SHP77 (cell line): ENCODE results near the gene IGFL2.
"Not testable (repeated sequence)": the region's sequence is repeated elsewhere in the genome, so short reads cannot be mapped to it uniquely, and the experiment has no call there.

Experiments
- DNase-seq, 2 experiments: peaks; one replicate each; lab custom pipeline; 2025; lab: John Stamatoyannopoulos, UW

IGFL2 gene

GRCh38 chr19:46147791-46148288, at the start of gene IGFL2:
TSS of gene IGFL2 (plus strand) at chr19:46148238. CDS start at chr19:46148279, 41 bp downstream.
- no peak for DNase-seq

DNA sequence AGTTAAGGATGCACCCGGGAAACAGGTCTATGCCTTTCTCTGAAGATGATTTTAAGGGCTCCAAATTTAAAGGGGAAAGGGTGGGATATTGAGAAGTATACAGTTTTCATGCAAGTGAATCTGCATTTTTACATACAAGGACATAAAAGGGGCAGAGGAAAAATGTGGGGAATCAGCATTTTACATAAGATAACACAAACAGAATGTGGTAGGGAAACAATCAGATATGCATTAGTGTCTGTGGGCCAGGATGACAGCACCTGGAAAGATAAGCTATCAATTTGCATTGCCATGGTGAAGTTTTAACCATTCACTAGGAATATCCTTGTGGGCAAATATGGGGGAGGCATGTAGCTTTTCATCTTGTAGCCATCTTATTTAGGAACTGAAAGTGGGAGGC, 47.7 kb upstream of the IGFL2 start:
- DNase-seq: no peak

DNA sequence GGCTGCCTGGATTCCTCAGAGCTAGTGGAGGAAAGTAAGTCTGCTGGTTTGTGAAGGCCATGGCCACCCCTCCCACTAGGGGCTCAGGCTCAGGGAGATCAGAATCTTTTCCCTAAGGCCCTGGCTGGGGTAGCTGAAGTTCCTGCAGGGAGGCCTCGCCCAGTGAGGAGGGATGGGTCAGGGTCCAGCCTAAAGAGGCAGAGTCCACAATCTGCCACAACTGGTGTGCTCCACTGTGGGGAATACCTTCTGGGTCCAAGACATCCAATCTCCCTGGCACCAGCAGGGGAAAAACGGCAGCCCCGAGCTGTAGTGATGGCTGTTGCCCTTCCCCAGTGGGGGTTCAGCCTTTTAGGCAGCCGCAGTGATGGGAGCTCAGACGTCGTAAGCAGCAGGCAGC, 46.7 kb upstream of the IGFL2 start:
- no peak for DNase-seq

DNA sequence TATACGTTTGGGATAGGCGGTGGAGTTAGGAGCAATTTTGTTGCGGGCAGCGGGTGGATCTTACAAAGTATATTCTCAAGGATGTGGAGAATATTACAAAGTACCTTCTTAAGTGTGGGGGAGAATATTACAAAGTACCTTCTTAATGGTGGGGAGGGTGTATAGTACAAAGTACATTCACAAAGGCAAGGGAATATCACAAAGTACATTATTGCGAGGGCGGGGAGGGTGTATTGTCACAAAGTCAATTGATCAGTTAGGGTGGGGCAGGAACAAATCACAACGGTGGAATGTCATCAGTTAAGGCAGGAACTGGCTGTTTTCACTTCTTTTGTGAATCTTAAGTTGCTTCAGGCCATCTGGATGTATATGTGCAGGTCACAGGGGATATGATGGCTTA, 45.7 kb upstream of the IGFL2 start:
- DNase-seq: not testable (repeated sequence)

DNA sequence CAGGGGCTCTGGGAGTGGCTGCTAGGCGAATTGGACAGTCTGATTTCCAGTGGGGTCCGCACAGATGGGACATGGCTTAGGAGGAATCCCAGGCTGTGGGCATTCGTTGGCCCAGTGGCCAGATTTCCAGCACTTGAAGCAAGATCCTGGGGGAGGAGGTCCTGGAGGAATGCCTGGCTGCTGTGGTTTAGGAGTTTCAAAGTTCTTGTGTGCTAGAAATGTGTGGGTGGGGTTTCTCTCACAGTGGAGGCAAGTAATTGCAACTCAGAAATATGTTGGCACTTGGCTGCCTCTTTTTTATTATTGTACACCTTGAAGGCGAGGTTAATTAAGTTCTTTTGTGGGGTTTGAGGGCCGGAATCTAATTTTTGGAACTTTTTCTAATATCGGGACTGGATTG, 40.7 kb upstream of the IGFL2 start:
- no peak for DNase-seq

DNA sequence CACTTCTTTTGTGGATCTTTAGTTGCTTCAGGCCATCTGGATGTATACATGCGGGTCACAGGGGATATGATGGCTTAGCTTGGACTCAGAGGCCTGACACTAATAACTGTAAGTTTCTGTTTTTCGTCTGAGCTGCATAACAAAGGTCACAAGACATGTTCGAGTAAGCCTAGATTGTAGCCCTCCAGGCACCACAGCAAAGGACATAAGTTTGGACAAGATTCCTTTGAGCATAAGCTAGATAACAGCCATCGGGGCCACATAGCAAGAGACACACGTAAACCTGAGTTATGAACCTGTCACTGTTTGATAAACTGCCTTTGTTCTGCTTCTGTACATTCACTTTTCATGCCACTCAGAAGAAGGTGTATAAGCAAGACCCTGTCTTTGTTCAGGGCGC, 38.2 kb upstream of the IGFL2 start:
- no peak for DNase-seq

- DNase-seq: no peak
Measured at GRCh38 chr19:46111376-46111775, 36.7 kb upstream of the IGFL2 start.

DNA sequence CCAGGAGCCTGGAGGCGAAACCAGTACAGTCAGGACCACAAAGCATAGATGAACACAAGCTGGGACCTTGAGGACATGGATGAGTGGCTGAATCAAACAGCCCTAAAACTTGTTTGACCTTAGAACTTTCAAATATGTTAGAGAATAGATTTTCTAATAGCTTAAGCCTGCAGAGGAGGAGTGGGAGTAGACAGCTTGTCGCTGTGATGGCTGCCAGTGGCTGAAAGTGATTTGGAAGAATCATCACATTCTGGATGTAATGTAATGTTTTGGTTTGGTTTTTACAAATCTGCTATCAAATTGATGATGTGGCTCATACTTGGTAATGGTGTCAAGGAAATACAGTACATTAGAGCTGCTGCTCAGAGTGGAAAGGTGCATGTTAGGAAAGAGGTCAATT, 35.5 kb upstream of the IGFL2 start:
- DNase-seq: no peak

DNA sequence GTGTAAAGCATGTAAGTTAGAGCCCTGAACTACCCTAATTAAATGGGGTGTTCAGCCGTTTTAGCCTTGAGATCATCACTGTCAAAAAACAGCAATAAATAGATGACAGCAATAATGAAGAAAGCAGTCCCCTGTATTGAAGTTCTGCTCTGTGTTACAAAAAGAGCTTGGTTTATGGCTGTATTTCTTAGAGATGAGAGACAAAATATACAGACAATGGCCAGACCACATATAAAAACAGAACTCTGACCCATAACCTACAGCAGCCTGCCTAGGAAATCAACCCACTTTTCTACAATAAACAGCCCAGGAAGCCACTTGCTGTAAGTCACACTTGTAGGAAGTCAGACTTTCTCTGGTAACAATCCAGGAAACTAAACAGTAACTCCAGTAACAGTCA, 34.3 kb upstream of the IGFL2 start:
- DNase-seq: no peak

- DNase-seq: no peak
Measured at GRCh38 chr19:46115396-46116106, 32.5 kb upstream of the IGFL2 start.

DNA sequence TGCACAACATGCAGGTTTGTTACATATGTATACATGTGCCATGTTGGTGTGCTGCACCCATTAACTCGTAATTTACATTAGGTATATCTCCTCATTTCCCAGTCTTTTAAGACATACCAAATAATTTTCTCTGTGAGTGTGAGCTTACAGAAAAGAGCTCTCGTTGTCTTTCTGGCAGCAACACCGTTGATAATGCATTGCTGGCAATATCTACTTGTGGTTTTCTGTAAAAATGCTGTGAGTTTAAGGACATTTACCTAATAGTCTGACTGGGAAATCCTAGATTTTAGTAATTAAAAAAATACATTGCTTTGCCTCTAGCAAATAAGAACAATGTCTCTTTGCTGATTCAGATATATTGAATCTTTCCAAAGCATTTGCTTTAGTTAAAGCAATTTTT, 31.9 kb upstream of the IGFL2 start:
- DNase-seq: no peak

DNA sequence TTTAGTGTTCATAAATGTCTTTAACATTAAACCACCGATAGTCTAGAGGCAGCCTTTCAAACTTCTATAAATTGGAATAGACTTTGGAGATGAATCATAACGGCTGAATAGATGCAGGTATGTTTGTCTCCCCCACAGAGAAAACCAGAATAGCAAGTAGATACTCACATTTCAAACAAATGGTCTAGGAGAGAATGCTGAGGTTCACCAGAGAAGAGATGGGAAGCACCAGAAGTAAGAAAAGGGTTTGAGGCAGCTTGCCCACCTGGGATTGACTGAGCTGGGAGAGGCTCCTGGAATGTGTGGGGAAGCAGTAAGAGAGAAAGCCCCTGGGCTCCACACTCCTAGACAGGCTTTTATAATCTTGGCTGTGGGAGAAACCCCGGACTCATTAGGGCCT, 29.9 kb upstream of the IGFL2 start:
- DNase-seq: no peak

DNA sequence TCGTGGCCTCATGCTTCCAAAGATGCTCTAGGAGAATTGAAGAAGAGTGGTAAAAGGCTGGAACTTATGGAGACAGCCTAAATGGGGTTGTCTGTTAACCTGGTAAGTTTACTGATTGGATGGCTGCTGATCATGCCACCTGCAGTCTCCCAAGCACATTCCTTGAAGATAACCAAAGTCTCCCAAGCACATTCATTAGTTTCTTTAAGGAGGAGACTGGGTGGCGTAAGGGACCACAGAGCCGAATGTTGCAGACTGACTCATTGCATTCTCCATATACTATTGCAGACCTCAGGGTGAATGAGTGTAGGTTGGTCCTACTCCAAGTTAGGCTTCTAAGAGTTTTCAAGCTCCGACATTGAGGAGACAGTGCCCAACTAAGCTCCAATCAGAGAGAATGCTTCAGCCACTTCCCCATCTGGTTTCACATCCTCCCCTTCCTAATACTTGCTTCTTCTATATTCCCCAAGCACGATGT, 23.4 kb upstream of the IGFL2 start, which contains the start of gene IGFL3:
Gene IGFL3 (minus strand): TSS at position 51 of the 478 bp plus-strand sequence. CDS start 39 bp downstream, at position 12.
- no peak for DNase-seq

DNA sequence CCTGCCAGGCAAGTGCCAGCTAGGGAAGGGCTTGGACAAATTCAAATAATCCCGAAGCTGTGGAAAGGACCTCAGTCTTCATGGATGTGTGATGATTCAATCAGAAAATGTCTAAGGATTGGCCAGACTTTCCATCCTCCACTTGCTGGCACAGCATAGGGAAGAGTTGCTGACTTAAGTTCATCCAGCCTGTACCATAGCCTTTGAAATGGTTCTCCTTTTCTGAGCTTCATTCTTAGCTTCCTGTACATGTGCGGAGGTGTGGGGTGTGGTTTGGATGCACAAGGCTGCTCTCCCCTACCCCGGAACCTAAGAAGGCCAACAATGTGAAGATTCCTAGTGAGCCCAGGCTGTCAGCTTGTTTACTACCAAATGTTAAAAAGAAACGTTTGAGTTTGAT, 22.6 kb upstream of the IGFL2 start:
- no peak for DNase-seq

DNA sequence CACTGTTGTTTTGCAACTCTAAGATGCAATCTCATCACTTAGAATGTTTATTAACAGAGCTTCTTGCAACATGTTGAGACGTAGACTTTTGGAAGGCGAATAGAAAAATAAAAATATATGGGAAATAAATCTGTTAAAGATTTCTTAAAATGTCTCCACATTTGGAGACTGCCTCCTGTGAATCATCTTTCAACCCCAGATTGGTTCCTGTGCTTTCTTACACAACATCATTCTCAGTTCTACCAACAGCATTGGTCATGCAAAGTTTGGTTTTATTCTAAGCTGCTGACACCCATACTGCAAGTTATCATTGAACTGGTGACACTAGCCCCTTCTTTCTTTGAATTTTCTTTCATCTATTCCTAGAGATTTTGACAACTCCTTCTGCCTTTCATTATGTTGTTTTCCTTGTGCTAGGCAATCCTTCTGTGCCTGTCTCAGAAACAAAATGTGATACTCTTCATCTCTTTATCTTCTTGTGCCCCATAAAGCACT, 21.9 kb upstream of the IGFL2 start:
- no peak for DNase-seq

DNA sequence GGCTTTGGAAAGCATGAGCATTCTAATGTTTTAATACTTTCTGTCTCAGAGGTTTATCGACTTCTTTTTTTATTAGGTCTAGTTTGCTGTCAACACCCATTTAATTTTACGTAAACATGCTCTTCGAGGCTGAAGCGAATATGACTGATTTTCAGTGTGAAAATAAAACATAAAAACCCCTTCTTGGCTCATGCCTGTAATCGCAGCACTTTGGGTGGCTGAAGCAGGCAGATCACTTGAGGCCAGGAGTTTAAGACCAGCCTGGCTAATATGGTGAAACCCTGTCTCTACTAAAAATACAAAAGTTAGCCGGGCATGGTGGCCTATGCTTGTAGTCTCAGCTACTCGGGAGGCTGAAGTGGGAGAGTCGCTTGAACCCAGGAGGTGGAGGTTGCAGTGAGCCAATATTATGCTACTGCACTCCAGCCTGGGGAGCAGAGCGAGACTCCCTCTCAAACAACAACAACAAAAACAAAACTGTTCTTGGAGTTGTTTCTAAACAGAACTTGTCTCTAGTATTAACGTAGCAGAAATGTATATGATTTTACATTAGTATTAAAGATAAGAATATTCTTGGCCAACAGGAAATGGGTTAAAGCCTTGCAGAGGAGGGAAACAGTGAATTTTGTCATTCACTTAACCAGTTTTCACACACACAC, 16.4 kb upstream of the IGFL2 start:
- DNase-seq: no peak

GRCh38 chr19:46132508-46133100, 15.4 kb upstream of the IGFL2 start:
- no peak for DNase-seq

DNA sequence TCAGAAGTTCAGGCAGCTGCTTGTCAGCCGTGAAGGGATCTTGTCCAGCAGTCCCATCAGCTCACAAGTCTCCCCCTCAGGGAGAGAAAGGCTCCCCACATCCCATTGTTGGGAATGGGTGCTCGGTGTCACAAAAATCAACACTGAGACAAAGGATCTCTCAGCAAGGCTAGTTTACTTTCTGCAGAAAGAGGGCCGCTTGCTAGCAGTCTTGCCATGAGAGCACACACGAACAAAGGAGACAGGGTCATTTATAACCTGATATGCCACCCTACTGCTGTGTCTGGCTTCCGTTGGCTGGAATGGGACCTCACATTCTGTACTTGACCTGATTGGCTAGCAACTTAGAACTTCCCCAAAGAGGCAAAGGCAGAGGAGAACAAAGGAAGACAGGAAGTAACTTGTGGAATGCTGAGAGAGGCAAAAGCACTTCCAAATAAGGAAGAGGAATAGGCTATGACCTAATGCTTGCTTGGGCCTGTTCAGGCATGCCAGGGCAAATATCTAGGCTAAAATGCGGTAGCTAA, 14.9 kb upstream of the IGFL2 start:
- peak; percentile 78 to 85 for DNase-seq

DNA sequence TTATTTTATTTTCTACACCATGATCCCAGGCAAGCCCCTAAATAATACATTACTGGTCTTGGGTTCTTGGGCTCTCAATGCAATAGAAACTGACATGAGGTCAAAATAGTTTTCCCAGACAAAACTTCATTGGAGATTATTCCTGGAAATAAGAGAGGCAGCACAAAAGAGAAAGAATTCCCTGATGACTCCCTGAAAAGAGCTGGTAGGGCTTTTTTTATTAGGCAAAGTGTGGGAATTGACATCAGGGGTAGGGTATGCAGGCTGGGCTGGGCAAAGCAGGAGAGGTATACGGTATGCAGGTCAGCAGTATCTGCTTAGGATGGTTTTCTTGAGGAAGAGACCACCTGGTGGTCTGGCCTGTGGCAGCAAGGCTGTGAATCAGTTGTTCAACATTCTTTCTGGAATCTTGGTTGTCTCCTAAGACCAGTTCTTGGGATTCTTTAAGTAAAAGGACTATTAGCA, 14.2 kb upstream of the IGFL2 start:
- DNase-seq: no peak

- DNase-seq: peak in 1 of 2 experiments; percentile 16
Measured at GRCh38 chr19:46134527-46134926, 13.5 kb upstream of the IGFL2 start.

DNA sequence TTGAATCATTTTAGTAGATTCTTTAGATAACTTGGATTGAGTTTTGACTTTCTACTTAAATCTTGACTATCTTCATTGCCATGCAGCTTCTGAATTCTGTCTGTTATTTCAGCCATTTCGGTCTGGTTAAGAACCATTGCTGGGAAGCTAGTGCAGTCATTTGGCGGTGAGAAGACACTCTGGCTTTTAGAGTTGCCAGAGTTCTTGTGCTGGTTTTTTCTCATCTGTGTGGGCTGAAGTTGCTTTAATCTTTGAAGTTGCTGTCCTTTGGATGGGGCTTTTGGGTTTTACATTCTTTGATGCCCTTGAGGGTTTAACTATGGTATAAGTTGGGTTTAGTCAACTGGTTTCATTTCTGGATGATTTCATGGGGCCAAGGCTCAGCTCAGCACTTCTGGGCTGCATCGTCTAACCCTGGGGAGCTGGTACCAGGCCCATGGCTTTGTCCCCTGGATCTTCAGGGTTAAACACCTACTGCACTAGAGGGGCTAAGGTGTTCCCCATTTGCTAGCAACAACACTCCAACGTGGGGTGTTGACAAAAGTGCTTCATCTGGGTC, 10.0 kb upstream of the IGFL2 start:
- DNase-seq: no peak

- no peak for DNase-seq
Measured at GRCh38 chr19:46141421-46141820, 6.6 kb upstream of the IGFL2 start.
